MG63 (cell line): ENCODE measurements around the gene CPEB1. TPM values are rescaled to one million over a fixed set of nuclear protein-coding genes. Genes with fewer than 3 reads are reported as not detected.
A peak's percentile ranks its signal among the peaks of the same experiment; 100 is the strongest.

Experiments used
- DNase-seq: peaks from one replicate; pipeline ENCODE4 v3.0.0-alpha.2; 2020
- H3K27me3 ChIP-seq: fragments of 250-450 bp; sonication (Bioruptor Pico); 2 replicates; pipeline ENCODE4 v1.5.1; 2020; ENCODE audit warnings: mild to moderate bottlenecking, moderate library complexity
- H3K36me3 ChIP-seq: fragments of 250-450 bp; sonication (Bioruptor Pico); 2 replicates; pipeline ENCODE4 v1.5.1; 2020; ENCODE audit warnings: mild to moderate bottlenecking, moderate library complexity
- H3K4me3 ChIP-seq: fragments of 250-450 bp; sonication (Bioruptor Pico); 2 replicates; pipeline ENCODE4 v1.5.1; 2020; ENCODE audit warnings: mild to moderate bottlenecking, moderate library complexity
- H3K9me3 ChIP-seq: fragments of 250-450 bp; sonication (Bioruptor Pico); 2 replicates; pipeline ENCODE4 v1.5.1; 2020; ENCODE audit warnings: mild to moderate bottlenecking, moderate library complexity
- total RNA-seq: library from RNA; depleted of rRNA; stranded (reverse); fragments of >200 nt; shearing (Covaris generic); gene quantifications from 2 replicates; pipeline ENCODE4 v1.2.3, GENCODE V29; 2014; ENCODE audit warnings: low replicate concordance

CPEB1 gene
- total RNA-seq, 1 experiment from 2014 or later: 14.1 TPM

- no peaks in the 10 kb centered on the region for H3K9me3 ChIP-seq
- DNase-seq: no peak
Observed at GRCh38 chr15:82630033-82630432, 17.1 kb downstream of the CPEB1 start.

DNA sequence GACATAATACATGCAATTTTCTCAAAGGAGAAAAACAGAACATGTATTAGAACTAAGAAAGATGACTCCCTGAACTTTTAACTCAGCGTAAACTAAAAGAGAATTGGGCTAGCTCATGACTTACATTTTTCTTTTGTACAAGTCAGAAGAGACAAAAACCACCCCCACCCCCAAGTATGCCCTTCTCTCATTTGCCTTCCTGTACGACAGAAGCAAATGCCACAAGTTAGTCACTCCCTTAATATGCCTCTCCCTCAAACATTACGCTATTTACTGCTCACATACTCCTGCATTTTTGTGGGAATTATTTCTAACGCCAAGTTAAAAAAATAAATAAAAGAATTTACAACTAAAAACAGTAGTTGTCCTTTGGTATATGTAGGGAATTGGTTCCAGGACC lies 22.0 kb downstream of the CPEB1 start:
- H3K4me3 ChIP-seq: no peak overlapping the region
- no peak for DNase-seq
- no peaks in the 10 kb centered on the region for H3K9me3 ChIP-seq
- H3K27me3 ChIP-seq: no peaks in the 10 kb centered on the region
- peaks cover 17% of the 10 kb centered on the region for H3K36me3 ChIP-seq

More at GRCh38 chr15:82630033-82630432, 17.1 kb downstream of the CPEB1 start:
- H3K4me3 ChIP-seq: no peak overlapping the region
- H3K36me3 ChIP-seq: peaks cover 12% of the 10 kb centered on the region
- no peaks in the 10 kb centered on the region for H3K27me3 ChIP-seq

- Histone ChIP-seq H3K36me3 (peaks cover 17% of the 10 kb centered on the region), H3K27me3 (no peaks in the 10 kb centered on the region), H3K4me3 (no peak overlapping the region), H3K9me3 (no peaks in the 10 kb centered on the region)
- DNase-seq: no peak
Observed at GRCh38 chr15:82624438-82624837, 22.7 kb downstream of the CPEB1 start.

GRCh38 chr15:82624008-82624407 lies 23.2 kb downstream of the CPEB1 start:
- Histone ChIP-seq H3K9me3 (no peaks in the 10 kb centered on the region), H3K36me3 (peaks cover 17% of the 10 kb centered on the region), H3K27me3 (no peaks in the 10 kb centered on the region), H3K4me3 (no peak overlapping the region)
- no peak for DNase-seq

- Histone ChIP-seq H3K9me3 (no peaks in the 10 kb centered on the region), H3K4me3 (no peak overlapping the region), H3K27me3 (no peaks in the 10 kb centered on the region), H3K36me3 (peaks cover 18% of the 10 kb centered on the region)
- DNase-seq: no peak
Observed at GRCh38 chr15:82621970-82622369, 25.2 kb downstream of the CPEB1 start.

- Histone ChIP-seq H3K4me3 (no peak overlapping the region), H3K36me3 (peaks cover 2% of the 10 kb centered on the region; the same call in 1 of the 2 replicates), H3K9me3 (no peaks in the 10 kb centered on the region), H3K27me3 (no peaks in the 10 kb centered on the region)
- DNase-seq: peak; percentile 36
Observed at GRCh38 chr15:82613747-82614146, 33.4 kb downstream of the CPEB1 start.

DNA sequence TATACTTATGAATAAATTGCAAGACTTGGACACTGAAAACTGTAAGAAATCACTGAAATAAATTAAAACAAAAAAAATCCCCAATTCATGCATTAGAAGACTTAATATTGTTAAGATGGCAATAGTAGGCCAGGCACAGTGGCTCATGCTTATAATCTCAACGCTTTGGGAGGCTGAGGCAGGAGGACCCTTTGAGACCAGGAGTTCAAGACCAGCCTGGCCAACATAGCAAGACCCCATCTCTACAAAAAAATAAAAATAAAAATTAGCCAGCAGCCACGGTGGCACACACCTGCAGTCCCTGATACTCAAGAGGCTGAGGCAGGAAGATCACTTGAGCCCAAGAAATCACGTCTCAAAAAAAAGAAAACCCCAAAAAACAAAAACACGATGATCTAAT lies 35.8 kb downstream of the CPEB1 start:
- Histone ChIP-seq H3K36me3 (peaks cover 2% of the 10 kb centered on the region; the same call in 1 of the 2 replicates), H3K9me3 (no peaks in the 10 kb centered on the region), H3K27me3 (no peaks in the 10 kb centered on the region), H3K4me3 (no peak overlapping the region)
- DNase-seq: no peak

GRCh38 chr15:82602195-82602594 lies 45.0 kb downstream of the CPEB1 start:
- DNase-seq: no peak
- H3K27me3 ChIP-seq: no peaks in the 10 kb centered on the region
- no peaks in the 10 kb centered on the region for H3K9me3 ChIP-seq
- H3K36me3 ChIP-seq: no peaks in the 10 kb centered on the region
- no peak overlapping the region for H3K4me3 ChIP-seq

DNA sequence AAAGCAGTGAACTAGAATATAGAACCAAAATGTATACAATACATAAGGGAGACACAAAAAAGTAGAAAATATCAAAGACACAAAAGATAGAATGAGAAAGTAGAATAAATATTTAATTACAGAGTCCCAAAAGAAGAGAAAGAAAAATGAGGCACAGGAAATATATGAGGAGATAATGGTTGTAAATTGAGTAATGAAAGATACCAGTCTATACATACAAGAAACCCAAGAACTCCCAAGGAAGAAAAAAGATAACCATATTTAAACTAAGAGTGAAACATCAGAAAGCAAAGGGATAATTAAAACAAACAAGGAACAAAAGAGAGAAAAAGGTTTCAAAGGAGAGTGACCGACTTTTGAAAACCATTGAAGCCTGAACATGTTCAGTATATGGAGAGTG lies 47.3 kb downstream of the CPEB1 start:
- no peak for DNase-seq
- Histone ChIP-seq H3K27me3 (no peaks in the 10 kb centered on the region), H3K36me3 (no peaks in the 10 kb centered on the region; the same call in 1 of the 2 replicates), H3K4me3 (no peak overlapping the region), H3K9me3 (no peaks in the 10 kb centered on the region)

DNA sequence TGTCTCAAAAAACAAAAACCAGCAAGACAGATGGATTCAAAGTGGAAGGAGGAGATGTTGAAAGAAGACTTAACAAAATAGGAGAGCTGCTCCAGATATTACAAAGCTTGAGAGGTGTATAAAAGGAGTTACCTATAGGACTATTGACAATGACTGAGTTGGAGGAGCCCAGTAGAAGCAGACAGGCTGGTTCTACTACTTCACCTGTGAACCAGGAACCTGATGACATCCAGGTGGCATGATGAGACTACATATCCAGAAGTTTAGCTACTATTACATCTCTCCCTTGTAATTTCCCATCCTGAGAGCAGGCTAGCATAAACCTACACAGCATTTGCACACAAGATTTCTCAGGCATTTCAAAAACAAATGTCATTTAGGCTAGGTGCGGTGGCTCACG lies 49.3 kb downstream of the CPEB1 start:
- H3K9me3 ChIP-seq: no peaks in the 10 kb centered on the region
- H3K4me3 ChIP-seq: no peak overlapping the region
- H3K27me3 ChIP-seq: no peaks in the 10 kb centered on the region
- peaks cover 2% of the 10 kb centered on the region; the same call in 1 of the 2 replicates for H3K36me3 ChIP-seq
- DNase-seq: no peak

GRCh38 chr15:82595766-82596165 lies 51.4 kb downstream of the CPEB1 start:
- H3K4me3 ChIP-seq: no peak overlapping the region
- no peaks in the 10 kb centered on the region for H3K9me3 ChIP-seq
- no peaks in the 10 kb centered on the region for H3K27me3 ChIP-seq
- H3K36me3 ChIP-seq: peaks cover 2% of the 10 kb centered on the region; the same call in 1 of the 2 replicates
- no peak for DNase-seq

GRCh38 chr15:82595203-82595602 lies 52.0 kb downstream of the CPEB1 start:
- H3K36me3 ChIP-seq: peaks cover 2% of the 10 kb centered on the region; the same call in 1 of the 2 replicates
- no peaks in the 10 kb centered on the region for H3K27me3 ChIP-seq
- no peak overlapping the region for H3K4me3 ChIP-seq
- H3K9me3 ChIP-seq: no peaks in the 10 kb centered on the region
- no peak for DNase-seq

GRCh38 chr15:82587805-82588204 lies 59.4 kb downstream of the CPEB1 start:
- Histone ChIP-seq H3K9me3 (no peaks in the 10 kb centered on the region), H3K36me3 (no peaks in the 10 kb centered on the region), H3K4me3 (no peak overlapping the region), H3K27me3 (no peaks in the 10 kb centered on the region)
- no peak for DNase-seq

DNA sequence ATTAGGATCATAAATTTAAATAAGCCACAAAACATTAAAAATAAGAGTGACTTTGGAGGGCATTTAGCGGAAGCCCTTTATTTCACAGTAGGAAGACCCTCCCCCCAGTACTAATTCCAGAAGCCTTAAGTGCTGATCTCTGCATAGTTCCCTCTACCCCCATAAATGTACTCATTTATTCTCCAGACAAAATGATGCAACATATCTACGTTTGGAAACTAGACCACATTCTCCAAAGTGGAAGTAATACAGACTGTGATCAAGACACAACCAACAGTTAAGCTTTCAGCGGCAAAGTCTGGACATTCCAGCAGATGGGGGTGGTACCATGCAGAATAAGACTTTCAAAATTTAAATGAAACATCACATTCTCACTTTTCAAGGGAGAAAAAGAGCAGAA lies 62.1 kb downstream of the CPEB1 start:
- no peak overlapping the region for H3K4me3 ChIP-seq
- no peaks in the 10 kb centered on the region for H3K9me3 ChIP-seq
- H3K36me3 ChIP-seq: no peaks in the 10 kb centered on the region
- H3K27me3 ChIP-seq: no peaks in the 10 kb centered on the region
- DNase-seq: no peak

DNA sequence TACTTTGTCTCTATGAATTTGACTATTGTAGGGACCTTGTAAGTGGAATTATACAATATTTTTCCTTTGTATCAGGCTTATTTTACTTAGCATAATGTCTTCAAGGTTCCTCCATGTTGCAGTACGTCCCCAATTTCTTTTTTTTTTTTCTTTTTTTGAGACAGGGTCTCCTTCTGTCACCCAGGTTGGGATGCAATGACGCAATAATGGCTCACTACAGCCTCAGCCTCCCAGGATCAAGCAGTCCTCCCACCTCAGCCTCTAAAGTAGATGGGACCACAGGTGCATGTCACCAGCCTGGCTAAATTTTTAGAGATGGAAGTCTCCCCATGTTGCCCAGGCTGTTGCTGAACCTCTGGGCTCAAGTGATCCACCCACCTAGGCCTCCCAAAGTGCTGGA lies 66.5 kb downstream of the CPEB1 start:
- no peak for DNase-seq
- no peaks in the 10 kb centered on the region for H3K36me3 ChIP-seq
- H3K27me3 ChIP-seq: no peaks in the 10 kb centered on the region
- H3K9me3 ChIP-seq: no peaks in the 10 kb centered on the region
- H3K4me3 ChIP-seq: no peak overlapping the region

DNA sequence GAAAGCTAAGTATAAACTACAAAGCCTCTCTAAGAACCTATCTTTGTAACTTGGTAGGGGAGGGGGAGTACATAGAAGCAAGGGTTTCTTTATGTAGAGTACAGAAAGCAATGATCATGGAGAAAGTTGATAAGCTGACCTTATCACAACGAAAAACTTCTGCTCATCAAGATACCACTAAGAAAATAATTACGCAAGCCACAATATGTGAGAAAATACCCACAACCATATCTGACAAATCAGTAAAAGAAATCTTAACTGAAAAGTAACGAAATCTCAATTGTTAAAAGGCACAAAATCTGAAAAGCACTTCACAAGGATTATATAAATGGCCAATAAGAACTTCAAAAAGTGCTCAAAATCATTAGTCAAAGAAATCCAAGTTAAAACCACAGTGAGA lies 71.8 kb downstream of the CPEB1 start:
- Histone ChIP-seq H3K36me3 (no peaks in the 10 kb centered on the region; the same call in 1 of the 2 replicates), H3K4me3 (no peak overlapping the region), H3K27me3 (no peaks in the 10 kb centered on the region), H3K9me3 (no peaks in the 10 kb centered on the region)
- no peak for DNase-seq

DNA sequence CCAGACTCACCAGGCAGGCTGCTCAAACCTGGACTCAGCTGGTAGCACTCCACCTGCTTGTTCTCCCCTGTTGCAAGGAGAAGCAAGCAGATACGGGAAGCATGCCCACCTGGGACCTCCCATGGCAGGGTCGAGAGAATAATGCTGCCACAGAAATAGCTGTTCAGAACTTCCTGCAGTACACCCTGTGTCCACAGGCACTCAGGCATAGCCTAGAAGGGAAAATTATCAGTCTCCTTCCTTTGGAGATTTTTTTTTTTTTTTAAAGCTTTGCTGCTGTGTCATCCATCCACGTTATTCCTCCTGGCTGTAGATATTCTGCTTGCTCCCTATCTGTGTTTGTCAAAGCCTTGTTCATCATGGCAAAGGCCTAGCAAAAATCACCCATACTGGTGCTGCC lies 74.2 kb downstream of the CPEB1 start:
- DNase-seq: no peak

DNA sequence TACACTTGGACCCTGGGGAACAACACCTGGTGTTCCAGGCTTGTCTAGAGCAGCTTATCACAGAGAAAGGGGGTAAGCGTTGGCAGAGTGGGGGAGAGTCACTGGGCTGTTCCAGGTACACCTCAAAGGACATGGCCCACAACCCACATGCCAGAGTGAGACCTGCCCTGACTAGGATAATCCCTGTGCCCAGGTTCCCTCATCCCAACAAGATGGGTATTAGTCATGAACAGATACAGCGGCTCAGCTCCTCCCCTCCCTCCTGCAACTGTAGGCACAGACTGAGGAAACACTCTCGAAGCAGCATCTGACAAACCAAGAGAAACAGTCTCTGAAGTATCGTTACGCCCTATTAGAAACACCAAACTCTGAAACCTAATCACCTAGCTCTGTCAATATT lies 74.9 kb downstream of the CPEB1 start:
- no peaks in the 10 kb centered on the region for H3K9me3 ChIP-seq
- no peaks in the 10 kb centered on the region; the same call in 1 of the 2 replicates for H3K36me3 ChIP-seq
- no peak overlapping the region for H3K4me3 ChIP-seq
- no peaks in the 10 kb centered on the region for H3K27me3 ChIP-seq
- no peak for DNase-seq

More for the DNA sequence above, 74.2 kb downstream of the CPEB1 start:
- Histone ChIP-seq H3K27me3 (no peaks in the 10 kb centered on the region), H3K36me3 (no peaks in the 10 kb centered on the region; the same call in 1 of the 2 replicates), H3K4me3 (no peak overlapping the region), H3K9me3 (no peaks in the 10 kb centered on the region)
